Activated T-cell treated with anti-CD3 and anti-CD28 coated beads, Interleukin-2, amount 50 U/mL, for 4 hours (primary cell): ENCODE data around the gene KCNJ6. TPM values are rescaled to one million over a fixed set of nuclear protein-coding genes. Genes with fewer than 3 reads are reported as not detected.

Experiments used
- ATAC-seq, 2 donors: fragments of 200-7000 bp; cut with Tn5 transposase; one replicate each; pipeline ENCODE4 v1.10.0; 2021
- DNase-seq: peaks from one replicate; pipeline ENCODE4 v3.0.0-alpha.2; 2020
- H3K27me3 Mint-ChIP-seq: one replicate; pipeline ENCODE4 v1.8.0; 2021; ENCODE audit warnings: low read depth, mixed read lengths
- H3K36me3 Mint-ChIP-seq: one replicate; pipeline ENCODE4 v1.8.0; 2022; ENCODE audit warnings: mixed read lengths; ENCODE audit not compliant: insufficient read depth
- H3K4me1 Mint-ChIP-seq: one replicate; pipeline ENCODE4 v1.8.0; 2021; ENCODE audit warnings: low read depth, mixed read lengths
- H3K4me3 Mint-ChIP-seq: one replicate; pipeline ENCODE4 v1.8.0; 2021; ENCODE audit warnings: mild to moderate bottlenecking, moderate library complexity, mixed read lengths
- H3K9me3 Mint-ChIP-seq: one replicate; pipeline ENCODE4 v1.8.0; 2021; ENCODE audit warnings: mixed read lengths
- total RNA-seq, 3 donors: library from RNA; stranded (reverse); gene quantifications; one replicate each; pipeline ENCODE4 v1.2.1, GENCODE V29; 2021

The KCNJ6 gene
- total RNA-seq, 3 donors from 2014 or later = not detected

GRCh38 chr21:37833301-37833700 is 83.0 kb downstream of the KCNJ6 start:
- H3K9me3 Mint-ChIP-seq = no peaks in the 10 kb centered on the region
- DNase-seq (no peak), ATAC-seq (no peak)
- no peaks in the 10 kb centered on the region for H3K4me1 Mint-ChIP-seq
- H3K36me3 Mint-ChIP-seq = no peaks in the 10 kb centered on the region
- no peak overlapping the region for H3K4me3 Mint-ChIP-seq
- H3K27me3 Mint-ChIP-seq = peaks cover 29% of the 10 kb centered on the region

DNA sequence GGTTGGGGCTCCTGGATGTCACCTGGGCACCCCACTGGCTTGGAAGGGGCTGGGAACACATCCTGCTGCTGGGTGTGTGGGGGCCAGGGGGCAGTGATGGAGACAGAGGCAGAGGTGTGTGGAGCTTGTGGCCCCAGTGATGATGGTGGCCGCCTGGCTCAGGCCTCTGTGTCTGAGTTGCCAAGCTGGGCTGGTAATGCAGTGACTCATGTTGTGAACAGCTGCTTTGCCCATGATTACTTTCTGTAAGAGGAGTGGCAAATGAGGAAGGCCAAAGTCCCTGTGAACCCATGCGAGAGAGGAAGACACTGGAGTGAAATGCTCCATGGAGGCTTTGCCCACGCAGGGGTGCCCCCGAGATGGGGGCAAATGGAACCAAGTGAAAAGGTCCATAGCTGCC is 86.8 kb downstream of the KCNJ6 start:
- Mint-ChIP-seq H3K27me3 (peaks cover 30% of the 10 kb centered on the region), H3K36me3 (no peaks in the 10 kb centered on the region), H3K9me3 (no peaks in the 10 kb centered on the region), H3K4me1 (no peaks in the 10 kb centered on the region), H3K4me3 (no peak overlapping the region)
- ATAC-seq = no peak
- DNase-seq = no peak

- no peak overlapping the region for H3K4me3 Mint-ChIP-seq
- no peaks in the 10 kb centered on the region for H3K4me1 Mint-ChIP-seq
- DNase-seq (no peak), ATAC-seq (no peak)
- no peaks in the 10 kb centered on the region for H3K9me3 Mint-ChIP-seq
- peaks cover 26% of the 10 kb centered on the region for H3K27me3 Mint-ChIP-seq
- no peaks in the 10 kb centered on the region for H3K36me3 Mint-ChIP-seq
Measured at GRCh38 chr21:37828991-37829390, 87.3 kb downstream of the KCNJ6 start.

GRCh38 chr21:37828556-37828955 is 87.7 kb downstream of the KCNJ6 start:
- DNase-seq (no peak), ATAC-seq (no peak)
- H3K4me3 Mint-ChIP-seq = no peak overlapping the region
- peaks cover 25% of the 10 kb centered on the region for H3K27me3 Mint-ChIP-seq
- no peaks in the 10 kb centered on the region for H3K4me1 Mint-ChIP-seq
- H3K36me3 Mint-ChIP-seq = no peaks in the 10 kb centered on the region
- H3K9me3 Mint-ChIP-seq = no peaks in the 10 kb centered on the region

GRCh38 chr21:37827913-37828312 is 88.3 kb downstream of the KCNJ6 start:
- Mint-ChIP-seq H3K4me1 (no peaks in the 10 kb centered on the region), H3K4me3 (no peak overlapping the region), H3K36me3 (no peaks in the 10 kb centered on the region), H3K9me3 (no peaks in the 10 kb centered on the region), H3K27me3 (peaks cover 27% of the 10 kb centered on the region)
- ATAC-seq = no peak
- DNase-seq = no peak

- H3K27me3 Mint-ChIP-seq = peaks cover 8% of the 10 kb centered on the region
- H3K4me1 Mint-ChIP-seq = no peaks in the 10 kb centered on the region
- no peaks in the 10 kb centered on the region for H3K36me3 Mint-ChIP-seq
- no peak overlapping the region for H3K4me3 Mint-ChIP-seq
- no peaks in the 10 kb centered on the region for H3K9me3 Mint-ChIP-seq
- DNase-seq = no peak
- no peak for ATAC-seq
Measured at GRCh38 chr21:37821786-37822450, 94.3 kb downstream of the KCNJ6 start.

DNA sequence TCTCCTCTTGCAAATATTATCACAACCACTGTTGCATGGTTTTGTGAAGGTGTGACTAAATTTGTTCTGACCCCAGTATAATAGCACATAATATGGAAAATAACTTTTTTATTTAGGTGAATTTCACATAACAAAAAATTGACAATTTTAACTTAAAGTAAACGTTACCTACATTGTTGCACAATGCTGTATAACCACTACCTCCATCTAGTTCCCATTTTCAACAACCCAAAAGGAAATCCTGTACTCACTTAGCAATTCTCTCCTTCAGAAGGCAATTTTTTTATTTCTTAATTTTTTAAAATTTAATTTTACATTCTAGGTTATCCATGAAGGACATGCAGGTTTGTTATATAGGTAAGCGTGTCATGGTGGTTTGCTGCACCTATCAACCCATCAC is 95.2 kb downstream of the KCNJ6 start:
- Mint-ChIP-seq H3K27me3 (peaks cover 8% of the 10 kb centered on the region), H3K4me1 (no peaks in the 10 kb centered on the region), H3K4me3 (no peak overlapping the region), H3K36me3 (no peaks in the 10 kb centered on the region), H3K9me3 (no peaks in the 10 kb centered on the region)
- no peak for DNase-seq
- ATAC-seq = no peak

- no peaks in the 10 kb centered on the region for H3K4me1 Mint-ChIP-seq
- peaks cover 6% of the 10 kb centered on the region for H3K27me3 Mint-ChIP-seq
- H3K4me3 Mint-ChIP-seq = no peak overlapping the region
- no peaks in the 10 kb centered on the region for H3K9me3 Mint-ChIP-seq
- ATAC-seq (no peak), DNase-seq (no peak)
- H3K36me3 Mint-ChIP-seq = no peaks in the 10 kb centered on the region
Measured at GRCh38 chr21:37819372-37819771, 96.9 kb downstream of the KCNJ6 start.

DNA sequence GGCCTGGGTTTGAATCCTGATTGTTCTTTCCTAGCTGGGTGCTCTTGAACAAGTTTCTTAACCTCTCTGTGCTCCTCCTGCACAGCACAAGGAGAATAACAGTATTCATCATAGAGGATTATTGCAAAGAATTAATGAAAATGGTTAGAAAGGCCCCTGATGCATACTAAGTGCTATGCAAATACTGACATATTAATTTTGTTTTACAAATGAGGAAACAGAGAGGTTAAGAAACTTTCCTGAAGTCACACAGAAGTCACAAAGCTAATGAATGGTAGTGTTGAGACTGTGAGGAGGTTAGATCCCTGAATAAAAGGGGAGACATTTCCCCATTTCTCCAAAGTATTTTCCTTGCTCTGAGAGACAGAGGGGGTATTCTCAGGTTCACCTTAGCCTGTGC is 99.0 kb downstream of the KCNJ6 start:
- no peaks in the 10 kb centered on the region for H3K4me1 Mint-ChIP-seq
- ATAC-seq (no peak), DNase-seq (no peak)
- no peaks in the 10 kb centered on the region for H3K36me3 Mint-ChIP-seq
- no peaks in the 10 kb centered on the region for H3K27me3 Mint-ChIP-seq
- no peak overlapping the region for H3K4me3 Mint-ChIP-seq
- peaks cover 6% of the 10 kb centered on the region for H3K9me3 Mint-ChIP-seq

- Mint-ChIP-seq H3K9me3 (peaks cover 11% of the 10 kb centered on the region), H3K27me3 (peaks cover 3% of the 10 kb centered on the region), H3K4me1 (no peaks in the 10 kb centered on the region), H3K36me3 (no peaks in the 10 kb centered on the region), H3K4me3 (no peak overlapping the region)
- no peak for DNase-seq
- ATAC-seq = no peak
Measured at GRCh38 chr21:37815893-37816292, 100.4 kb downstream of the KCNJ6 start.

- no peaks in the 10 kb centered on the region for H3K36me3 Mint-ChIP-seq
- DNase-seq (no peak), ATAC-seq (no peak)
- peaks cover 11% of the 10 kb centered on the region for H3K9me3 Mint-ChIP-seq
- H3K27me3 Mint-ChIP-seq = peaks cover 13% of the 10 kb centered on the region
- H3K4me3 Mint-ChIP-seq = no peak overlapping the region
- H3K4me1 Mint-ChIP-seq = no peaks in the 10 kb centered on the region
Measured at GRCh38 chr21:37811711-37812110, 104.5 kb downstream of the KCNJ6 start.

DNA sequence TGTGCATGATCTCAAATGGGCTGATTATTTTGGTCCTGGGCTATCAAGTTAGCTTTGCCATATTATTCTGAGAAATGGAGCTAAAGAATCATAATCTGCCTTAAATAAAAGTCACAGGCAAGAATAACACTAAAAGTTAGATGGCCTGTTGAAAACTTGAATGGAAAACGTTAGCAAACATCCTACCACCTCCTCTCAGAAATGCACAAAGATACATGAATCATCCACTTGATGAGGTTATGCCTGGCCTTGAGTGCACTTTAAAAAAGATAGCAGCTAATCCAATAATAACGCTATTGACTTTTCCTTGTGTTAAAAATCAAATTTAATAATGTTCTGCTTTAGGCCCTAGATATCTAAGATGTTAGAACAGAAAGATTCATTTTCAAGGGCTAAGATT is 108.0 kb downstream of the KCNJ6 start:
- H3K4me3 Mint-ChIP-seq = no peak overlapping the region
- H3K36me3 Mint-ChIP-seq = no peaks in the 10 kb centered on the region
- peaks cover 15% of the 10 kb centered on the region for H3K9me3 Mint-ChIP-seq
- H3K27me3 Mint-ChIP-seq = peaks cover 17% of the 10 kb centered on the region
- no peak for DNase-seq
- ATAC-seq = no peak
- no peaks in the 10 kb centered on the region for H3K4me1 Mint-ChIP-seq

GRCh38 chr21:37805266-37805665 is 111.0 kb downstream of the KCNJ6 start:
- H3K4me3 Mint-ChIP-seq = no peak overlapping the region
- H3K27me3 Mint-ChIP-seq = peaks cover 16% of the 10 kb centered on the region
- H3K4me1 Mint-ChIP-seq = no peaks in the 10 kb centered on the region
- peaks cover 10% of the 10 kb centered on the region for H3K9me3 Mint-ChIP-seq
- no peaks in the 10 kb centered on the region for H3K36me3 Mint-ChIP-seq
- ATAC-seq (no peak), DNase-seq (no peak)

DNA sequence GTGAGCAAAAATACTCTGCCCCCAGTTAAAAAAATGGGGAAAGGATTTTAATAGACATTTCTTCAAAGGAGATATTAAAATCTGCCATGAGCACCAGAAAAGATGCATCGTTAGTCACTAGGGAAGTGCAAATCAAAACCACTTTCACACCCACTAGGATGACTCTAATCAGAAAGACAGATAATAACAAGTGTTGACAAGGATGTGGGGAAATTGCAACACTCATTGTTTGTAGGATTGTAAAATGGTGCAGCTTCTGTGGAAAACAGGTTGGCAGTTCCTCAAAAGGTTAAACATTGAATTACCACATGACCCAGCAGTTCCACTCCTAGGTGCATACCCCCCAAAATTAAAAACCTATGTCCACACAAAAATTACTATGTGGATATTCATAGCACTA is 112.3 kb downstream of the KCNJ6 start:
- no peaks in the 10 kb centered on the region for H3K36me3 Mint-ChIP-seq
- peaks cover 14% of the 10 kb centered on the region for H3K27me3 Mint-ChIP-seq
- H3K4me1 Mint-ChIP-seq = no peaks in the 10 kb centered on the region
- H3K4me3 Mint-ChIP-seq = no peak overlapping the region
- peaks cover 10% of the 10 kb centered on the region for H3K9me3 Mint-ChIP-seq
- no peak for ATAC-seq
- no peak for DNase-seq

- Mint-ChIP-seq H3K4me1 (no peaks in the 10 kb centered on the region), H3K27me3 (peaks cover 14% of the 10 kb centered on the region), H3K4me3 (no peak overlapping the region), H3K9me3 (peaks cover 10% of the 10 kb centered on the region), H3K36me3 (no peaks in the 10 kb centered on the region)
- no peak for DNase-seq
- ATAC-seq = no peak
Measured at GRCh38 chr21:37803101-37803651, 113.1 kb downstream of the KCNJ6 start.
